Left lung (tissue), 10 donors: ENCODE data around the gene EDN3. TPM values are rescaled to one million over a fixed set of nuclear protein-coding genes. Genes with fewer than 3 reads are reported as not detected.
"Not testable (repeated sequence)": the region's sequence is repeated elsewhere in the genome, so short reads cannot be mapped to it uniquely, and the experiment has no call there.

Experiments
- ATAC-seq: fragments of 200-7000 bp; cut with Tn5 transposase; one replicate; pipeline ENCODE4 v1.9.1; 2020; ENCODE audit warnings: moderate library complexity
- DNase-seq, 4 donors: peaks; one replicate each; pipeline ENCODE4 v3.0.0-alpha.2; 2013 to 2020
- H3K27ac ChIP-seq, 2 donors: fragments of 200-600 bp; sonication (generic) in 1 of 2; one replicate each; pipeline versions ENCODE4 v1.5.0 to v1.8.0; 2020 to 2021
- H3K27me3 ChIP-seq, 2 donors: fragments of 200-600 bp; sonication (generic) in 1 of 2; one replicate each; pipeline versions ENCODE4 v1.5.0 to v1.8.0; 2020 to 2021
- H3K36me3 ChIP-seq, 2 donors: fragments of 200-600 bp; sonication (generic) in 1 of 2; one replicate each; pipeline versions ENCODE4 v1.5.0 to v1.8.0; 2020 to 2021
- H3K4me1 ChIP-seq, 2 donors: fragments of 200-600 bp; one replicate each; pipeline ENCODE4 v1.8.0; 2021
- H3K4me3 ChIP-seq, 2 donors: fragments of 200-600 bp; sonication (generic) in 1 of 2; one replicate each; pipeline versions ENCODE4 v1.5.0 to v1.8.0; 2020 to 2021; ENCODE audit warnings: mild to moderate bottlenecking in 1 of 2
- H3K9me3 ChIP-seq, 2 donors: fragments of 200-600 bp; sonication (generic) in 1 of 2; one replicate each; pipeline versions ENCODE4 v1.5.0 to v1.8.0; 2020 to 2021
- intact Hi-C, 2 donors: fragments of 100-400 bp; cut with DNase I; formaldehyde crosslinking; loops; one replicate each; pipeline versions ENCODE4 v1.11.2 to v1.14.2; 2022
- polyA plus RNA-seq, 6 donors: library from polyadenylated mRNA; unstranded; fragments of 120-200 nt; gene quantifications; one replicate each; pipeline ENCODE4 v1.2.1, GENCODE V29; 2013; ENCODE audit not compliant: insufficient read length in 6 of 6
- total RNA-seq, 2 donors: library from RNA; stranded (reverse); fragmentation: NEBNext Ultra II Directional; extraction: Animal tissue kit (Norgen Biotek cat#: 25700); gene quantifications; one replicate each; pipeline ENCODE4 v1.2.1, GENCODE V29; 2021
- TF ChIP-seq, protein P1 (sequence below), 2 donors: fragments of 200-600 bp; sonication (generic) in 1 of 2; IDR thresholded peaks; one replicate each; pipeline versions ENCODE4 v1.5.0 to v1.8.0; 2021; ENCODE audit warnings: antibody characterized with exemption in 2 of 2
- donor health status: DM: no; HTN: yes; CAD: no.
- donor health status: DM: no; HTN: no; CAD: no.

EDN3 gene
- total and polyA plus RNA-seq, 8 donors: 8.2 to 27.0 (median 19.1) TPM; not detected in 2

DNA sequence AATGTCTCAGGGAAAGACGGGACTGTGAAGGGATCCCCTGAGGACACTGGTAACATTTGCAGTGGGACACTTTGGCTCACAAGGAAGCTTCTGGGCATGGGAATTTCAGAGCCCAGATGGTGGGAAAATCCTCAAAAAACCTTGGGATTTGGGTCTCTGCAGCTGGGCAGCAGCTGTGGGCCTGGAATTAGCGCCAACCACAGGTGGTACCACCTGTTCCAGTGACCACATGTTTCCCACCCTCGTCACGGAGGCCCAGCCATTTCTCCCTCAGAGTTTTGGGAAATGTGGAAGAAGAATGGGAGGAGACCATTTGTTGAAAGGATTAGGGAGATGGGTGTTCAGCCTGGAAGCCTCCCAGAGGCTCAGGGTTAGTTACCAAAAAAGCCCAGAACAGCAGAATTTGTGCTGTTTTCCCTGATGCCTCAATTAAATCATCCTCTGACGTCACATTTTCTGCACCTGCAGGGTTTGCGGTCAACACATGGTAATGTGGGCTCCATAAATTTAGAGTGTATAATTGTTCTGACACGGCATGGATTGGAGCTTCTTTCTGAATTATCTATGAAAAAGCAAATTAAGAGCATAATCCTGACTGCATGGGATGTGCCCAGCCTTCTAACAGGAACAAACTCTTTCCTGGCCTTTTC, 34.4 kb downstream of the EDN3 start:
- Histone ChIP-seq H3K9me3 (no peaks in the 10 kb centered on the region), H3K4me1 (no peaks in the 10 kb centered on the region), H3K36me3 (no peaks in the 10 kb centered on the region), H3K27ac (no peak overlapping the region), H3K4me3 (no peak overlapping the region), H3K27me3 (peaks cover 0 to 53% of the 10 kb centered on the region in 2 donors)
- TF ChIP-seq, protein P1, sequence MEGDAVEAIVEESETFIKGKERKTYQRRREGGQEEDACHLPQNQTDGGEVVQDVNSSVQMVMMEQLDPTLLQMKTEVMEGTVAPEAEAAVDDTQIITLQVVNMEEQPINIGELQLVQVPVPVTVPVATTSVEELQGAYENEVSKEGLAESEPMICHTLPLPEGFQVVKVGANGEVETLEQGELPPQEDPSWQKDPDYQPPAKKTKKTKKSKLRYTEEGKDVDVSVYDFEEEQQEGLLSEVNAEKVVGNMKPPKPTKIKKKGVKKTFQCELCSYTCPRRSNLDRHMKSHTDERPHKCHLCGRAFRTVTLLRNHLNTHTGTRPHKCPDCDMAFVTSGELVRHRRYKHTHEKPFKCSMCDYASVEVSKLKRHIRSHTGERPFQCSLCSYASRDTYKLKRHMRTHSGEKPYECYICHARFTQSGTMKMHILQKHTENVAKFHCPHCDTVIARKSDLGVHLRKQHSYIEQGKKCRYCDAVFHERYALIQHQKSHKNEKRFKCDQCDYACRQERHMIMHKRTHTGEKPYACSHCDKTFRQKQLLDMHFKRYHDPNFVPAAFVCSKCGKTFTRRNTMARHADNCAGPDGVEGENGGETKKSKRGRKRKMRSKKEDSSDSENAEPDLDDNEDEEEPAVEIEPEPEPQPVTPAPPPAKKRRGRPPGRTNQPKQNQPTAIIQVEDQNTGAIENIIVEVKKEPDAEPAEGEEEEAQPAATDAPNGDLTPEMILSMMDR (IDR thresholded peaks at IDR 0.05): no peak
- intact Hi-C loops: no loop called here
- no peak for DNase-seq
- ATAC-seq: no peak

DNA sequence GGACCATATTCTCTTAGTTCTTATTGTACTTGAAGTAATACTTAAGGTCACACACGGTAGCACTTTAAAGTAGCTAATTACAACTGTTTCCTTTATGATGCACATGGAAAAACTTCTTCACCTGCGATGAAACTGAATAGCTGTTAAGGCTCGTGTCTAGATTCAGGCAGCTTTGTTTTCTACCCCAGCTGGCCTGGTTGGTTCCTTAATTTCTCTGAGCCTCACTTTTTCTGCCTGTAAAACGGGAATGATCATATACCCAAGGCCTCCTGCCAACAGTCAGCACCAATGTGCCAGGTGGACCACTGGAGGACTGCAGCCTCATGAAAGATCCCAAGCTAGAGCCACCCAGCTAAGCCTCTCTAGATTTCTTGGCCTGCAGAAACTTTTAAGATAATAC, 35.0 kb downstream of the EDN3 start:
- DNase-seq (no peak), ATAC-seq (no peak)
- no peak overlapping the region for H3K27ac ChIP-seq
- H3K9me3 ChIP-seq: no peaks in the 10 kb centered on the region
- intact Hi-C loops: no loop called here
- no peak overlapping the region for H3K4me3 ChIP-seq
- no peaks in the 10 kb centered on the region for H3K4me1 ChIP-seq
- TF ChIP-seq, protein P1 (IDR thresholded peaks at IDR 0.05): no peak
- H3K27me3 ChIP-seq: peaks cover 0 to 47% of the 10 kb centered on the region in 2 donors
- no peaks in the 10 kb centered on the region for H3K36me3 ChIP-seq

DNA sequence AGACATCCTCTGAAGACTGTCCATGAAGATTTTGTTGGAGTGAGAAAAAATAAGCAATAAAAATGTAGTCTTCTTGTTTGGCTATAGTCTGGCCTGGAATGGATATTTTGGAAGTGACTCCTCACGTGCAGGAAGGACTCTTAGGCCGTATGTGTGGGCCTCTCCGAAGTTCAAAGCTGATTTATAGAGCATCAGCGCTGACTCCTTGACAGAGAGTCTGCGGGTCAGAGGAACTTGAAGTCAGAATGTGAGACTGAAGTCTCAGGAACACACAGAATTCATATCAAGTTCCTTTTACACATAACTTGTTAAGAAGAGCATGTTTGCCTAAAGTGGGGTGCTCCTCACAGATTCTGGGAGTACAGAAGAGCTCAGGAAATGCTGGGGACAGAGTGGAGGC, 36.1 kb downstream of the EDN3 start:
- H3K36me3 ChIP-seq: no peaks in the 10 kb centered on the region
- H3K27me3 ChIP-seq: peaks cover 0 to 35% of the 10 kb centered on the region in 2 donors
- ATAC-seq (no peak), DNase-seq (no peak)
- H3K27ac ChIP-seq: no peak overlapping the region
- no peak overlapping the region for H3K4me3 ChIP-seq
- H3K9me3 ChIP-seq: no peaks in the 10 kb centered on the region
- H3K4me1 ChIP-seq: no peaks in the 10 kb centered on the region
- TF ChIP-seq, protein P1 (IDR thresholded peaks at IDR 0.05): no peak
- intact Hi-C loops: no loop called here

DNA sequence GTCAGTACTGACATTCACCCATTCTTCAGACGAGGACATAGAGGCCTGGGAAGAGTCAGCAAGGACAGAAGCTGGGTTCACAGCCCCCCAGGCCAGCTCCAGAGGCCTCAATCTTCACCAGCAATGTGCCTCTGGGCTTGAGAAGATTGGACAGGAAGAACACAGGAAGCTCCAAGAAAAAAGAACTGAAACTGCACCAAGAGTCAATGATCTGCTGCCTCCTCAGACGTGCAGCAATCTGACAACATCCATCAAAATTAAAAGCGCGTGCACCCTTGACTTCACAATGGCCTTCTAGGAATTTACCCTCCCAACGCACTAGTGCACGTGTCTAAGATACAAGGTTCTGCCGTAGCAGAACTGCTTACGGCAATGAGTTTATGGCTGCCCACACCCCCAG, 38.0 kb downstream of the EDN3 start:
- H3K27me3 ChIP-seq: peaks cover 0 to 19% of the 10 kb centered on the region in 2 donors
- intact Hi-C loops, H3K36me3 ChIP-seq, H3K4me3 ChIP-seq, H3K4me1 ChIP-seq, H3K9me3 ChIP-seq, H3K27ac ChIP-seq, DNase-seq, ATAC-seq: not testable (repeated sequence)

DNA sequence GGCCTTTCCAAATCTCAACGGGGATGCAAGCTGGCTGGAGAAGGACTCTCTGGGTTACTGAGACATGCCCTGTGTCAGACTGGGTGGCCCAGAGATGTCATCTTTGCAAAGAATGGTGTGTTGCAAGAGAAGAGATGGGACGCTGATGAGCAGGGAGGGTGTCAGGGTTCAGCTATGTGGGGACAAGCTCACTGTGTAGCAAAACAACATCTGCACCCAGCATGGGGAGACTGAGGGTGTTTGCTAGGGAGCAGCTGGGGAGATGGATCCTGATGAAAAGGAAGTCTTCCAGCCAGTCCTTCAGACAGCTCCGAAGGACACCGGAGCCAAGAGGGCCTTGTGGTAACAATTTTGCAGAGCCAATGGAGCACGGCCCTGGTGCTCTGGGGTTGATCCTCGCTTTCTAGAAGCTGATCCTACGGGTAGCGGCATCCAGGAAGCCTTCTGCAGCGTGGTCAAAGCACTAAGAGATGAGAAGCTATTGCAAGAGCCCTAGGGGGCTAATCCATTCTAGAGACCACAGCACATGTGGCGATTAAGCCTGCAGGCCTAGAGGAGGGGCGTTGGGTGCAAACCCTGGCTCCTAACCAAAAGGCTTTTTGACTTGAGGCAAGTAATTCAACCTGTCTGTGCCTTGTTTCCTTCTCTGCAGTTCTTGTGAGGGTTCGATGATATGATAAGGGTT, 39.9 kb downstream of the EDN3 start:
- TF ChIP-seq, protein P1 (IDR thresholded peaks at IDR 0.05): no peak
- intact Hi-C loops: no loop called here
- no peak for ATAC-seq
- no peaks in the 10 kb centered on the region for H3K4me1 ChIP-seq
- H3K36me3 ChIP-seq: no peaks in the 10 kb centered on the region
- DNase-seq: no peak
- no peak overlapping the region for H3K27ac ChIP-seq
- peaks cover 0 to 10% of the 10 kb centered on the region in 2 donors for H3K9me3 ChIP-seq
- no peak overlapping the region for H3K4me3 ChIP-seq
- H3K27me3 ChIP-seq: peaks cover 0 to 6% of the 10 kb centered on the region in 2 donors

DNA sequence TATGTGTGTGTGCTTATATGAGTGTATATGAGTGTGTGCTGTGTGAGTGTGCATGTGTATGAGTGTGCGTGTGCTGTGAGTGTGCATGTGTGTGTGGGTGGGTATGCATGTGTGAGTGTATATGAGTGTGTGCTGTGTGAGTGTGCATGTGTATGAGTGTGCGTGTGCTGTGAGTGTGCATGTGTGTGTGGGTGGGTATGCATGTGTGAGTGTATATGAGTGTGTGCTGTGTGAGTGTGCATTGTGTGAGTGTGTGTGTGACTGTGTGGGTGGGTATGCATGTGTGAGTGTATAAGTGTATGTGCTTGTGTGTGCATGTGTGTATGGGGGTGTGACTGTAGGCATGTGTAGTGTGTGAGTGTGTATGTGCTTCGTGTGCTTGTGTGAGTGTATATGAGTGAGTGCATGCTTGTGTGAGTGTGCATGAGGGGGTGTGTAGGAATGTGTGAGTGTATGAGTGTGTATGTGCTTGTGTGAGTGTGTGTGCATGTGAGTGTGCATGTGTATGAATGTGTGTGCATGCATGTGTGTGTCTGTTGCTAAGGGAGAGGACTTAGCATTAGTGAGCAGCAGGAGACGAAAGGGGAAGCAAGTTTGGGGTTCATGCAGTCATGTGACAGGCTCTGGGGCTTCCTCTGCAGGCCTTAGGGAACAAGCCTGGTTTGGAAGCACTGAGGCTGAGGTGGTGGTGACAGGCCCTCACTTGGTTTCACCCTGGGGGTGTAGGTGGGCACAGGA, 41.0 kb downstream of the EDN3 start:
- H3K4me1 ChIP-seq, DNase-seq, intact Hi-C loops: not testable (repeated sequence)

More for the DNA sequence above, 41.0 kb downstream of the EDN3 start:
- ATAC-seq, H3K4me3 ChIP-seq, H3K36me3 ChIP-seq, H3K27ac ChIP-seq, H3K27me3 ChIP-seq: not testable (repeated sequence)
- peaks cover 0 to 11% of the 10 kb centered on the region in 2 donors for H3K9me3 ChIP-seq
